ENCODE measurements around the gene KRTAP5-5. TPM values are rescaled to one million over a fixed set of nuclear protein-coding genes. Genes with fewer than 3 reads are reported as not detected.
"Not testable (repeated sequence)": the region's sequence is repeated elsewhere in the genome, so short reads cannot be mapped to it uniquely, and the experiment has no call there.

The KRTAP5-5 gene
- total and polyA plus RNA-seq, 10 donors, result not detected

DNA sequence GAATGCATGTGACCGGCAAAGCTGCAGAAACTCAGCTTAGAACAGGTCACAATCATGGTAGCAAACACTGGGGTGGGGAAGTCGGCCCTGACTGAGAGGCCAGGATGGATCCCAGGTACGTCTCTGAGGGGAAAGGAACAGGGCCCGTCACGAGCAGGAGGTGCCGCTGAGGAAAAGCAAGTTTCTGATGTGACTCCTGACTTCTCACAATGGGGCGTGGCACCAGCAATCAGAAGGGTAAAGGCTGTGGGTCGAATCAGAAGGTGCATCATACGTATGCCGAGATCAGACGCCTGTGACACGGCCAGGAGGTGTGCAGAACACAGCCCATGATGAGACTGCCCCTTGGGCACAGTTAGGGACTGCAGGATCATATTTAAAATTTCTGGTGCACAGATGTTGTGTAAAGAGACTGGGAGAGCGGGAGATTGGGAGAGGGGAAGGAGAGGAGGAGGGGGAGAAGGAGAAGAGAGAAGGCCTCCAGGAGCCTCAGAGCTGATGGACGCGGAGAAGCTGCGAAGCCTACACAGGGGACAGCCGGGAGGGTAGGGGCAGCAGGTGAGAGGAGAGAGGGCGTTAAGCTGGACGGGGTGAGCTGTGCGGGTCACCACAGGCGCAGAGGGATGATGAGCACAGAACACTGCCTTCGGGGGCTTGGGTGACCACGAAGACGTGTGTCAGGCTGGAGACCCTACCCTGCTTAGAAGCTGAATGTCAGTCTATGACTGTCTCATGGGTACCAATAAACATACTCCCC, 30.7 kb downstream of the KRTAP5-5 start:
- intact Hi-C loops (cut with DNase I; ENCODE audit: low total_unique reads), result no loop called here
- Histone ChIP-seq H3K36me3 (no peaks in the 10 kb centered on the region), H3K27ac (no peak overlapping the region), H3K4me3 (no peak overlapping the region), H3K4me1 (peaks cover 0 to 12% (median 2%) of the 10 kb centered on the region in 6 donors), H3K9me3 (no peaks in the 10 kb centered on the region), H3K27me3 (replicated peaks in 1 of 7) (peaks cover 0 to 36% (median 0%) of the 10 kb centered on the region in 7 donors)
- 76 to 90% (median 85%) methylated on average over 24 of the region's 24 CpGs for WGBS, 5 donors
- no peak for DNase-seq
- TF ChIP-seq, protein P1, sequence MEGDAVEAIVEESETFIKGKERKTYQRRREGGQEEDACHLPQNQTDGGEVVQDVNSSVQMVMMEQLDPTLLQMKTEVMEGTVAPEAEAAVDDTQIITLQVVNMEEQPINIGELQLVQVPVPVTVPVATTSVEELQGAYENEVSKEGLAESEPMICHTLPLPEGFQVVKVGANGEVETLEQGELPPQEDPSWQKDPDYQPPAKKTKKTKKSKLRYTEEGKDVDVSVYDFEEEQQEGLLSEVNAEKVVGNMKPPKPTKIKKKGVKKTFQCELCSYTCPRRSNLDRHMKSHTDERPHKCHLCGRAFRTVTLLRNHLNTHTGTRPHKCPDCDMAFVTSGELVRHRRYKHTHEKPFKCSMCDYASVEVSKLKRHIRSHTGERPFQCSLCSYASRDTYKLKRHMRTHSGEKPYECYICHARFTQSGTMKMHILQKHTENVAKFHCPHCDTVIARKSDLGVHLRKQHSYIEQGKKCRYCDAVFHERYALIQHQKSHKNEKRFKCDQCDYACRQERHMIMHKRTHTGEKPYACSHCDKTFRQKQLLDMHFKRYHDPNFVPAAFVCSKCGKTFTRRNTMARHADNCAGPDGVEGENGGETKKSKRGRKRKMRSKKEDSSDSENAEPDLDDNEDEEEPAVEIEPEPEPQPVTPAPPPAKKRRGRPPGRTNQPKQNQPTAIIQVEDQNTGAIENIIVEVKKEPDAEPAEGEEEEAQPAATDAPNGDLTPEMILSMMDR (IDR thresholded peaks at IDR 0.05 in 8 of 11, conservative IDR thresholded peaks at IDR 0.05 in 3 of 11), result no peak
- TF ChIP-seq POLR2A (IDR thresholded peaks at IDR 0.05), result no peak
- TF ChIP-seq POLR2AphosphoS5 (IDR thresholded peaks at IDR 0.05), result no peak

DNA sequence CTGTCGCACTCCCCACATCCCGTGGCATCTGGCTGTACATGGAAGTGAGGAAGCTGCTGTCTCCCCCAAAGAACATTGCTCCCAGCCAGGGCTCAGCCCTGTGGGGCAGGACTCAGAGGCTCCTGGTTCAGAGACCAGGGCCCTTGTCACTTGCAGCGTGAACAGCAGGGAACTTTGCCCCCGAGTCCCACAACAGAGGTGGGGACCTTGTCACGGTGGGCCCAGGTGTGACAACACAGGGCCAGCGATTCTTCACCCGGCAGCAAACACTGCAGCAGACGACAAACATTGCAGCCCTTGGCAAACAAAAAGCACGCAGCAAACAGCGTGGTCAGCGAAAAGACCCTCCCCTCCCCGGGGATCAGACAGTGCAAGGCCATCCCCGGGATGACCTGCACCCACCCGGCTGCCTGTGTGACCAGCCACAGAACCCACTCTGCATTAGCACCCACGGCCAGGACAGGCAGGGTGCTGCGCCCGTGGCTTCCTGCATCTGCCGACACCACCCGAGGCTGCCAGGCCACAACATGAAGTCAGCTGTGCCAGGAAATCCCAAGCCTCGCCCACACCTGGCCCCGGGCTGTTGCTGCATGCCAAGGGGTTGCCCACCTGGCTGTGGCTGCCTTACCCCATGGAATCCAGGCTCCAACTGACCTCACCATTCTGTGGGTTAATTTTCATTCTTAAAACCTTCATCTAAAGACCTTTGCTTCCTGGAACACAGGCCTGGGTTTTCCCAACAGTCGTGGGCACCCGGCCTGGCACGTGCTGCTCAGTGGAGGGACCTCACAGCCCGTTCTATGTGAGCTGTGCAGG, 32.1 kb downstream of the KRTAP5-5 start:
- intact Hi-C loops (cut with DNase I; ENCODE audit: low total_unique reads); DNase-seq: not testable (repeated sequence)
- WGBS, 5 donors, result 32 to 49% (median 41%) methylated on average over 4 to 21 of the region's 25 CpGs

GRCh38 chr11:1662699-1663283, 33.2 kb downstream of the KRTAP5-5 start:
- H3K9me3 ChIP-seq; H3K36me3 ChIP-seq; DNase-seq; H3K4me3 ChIP-seq; intact Hi-C loops (cut with DNase I; ENCODE audit: low total_unique reads); H3K27ac ChIP-seq: not testable (repeated sequence)
- 40 to 50% (median 44%) methylated on average over 15 to 18 of the region's 18 CpGs for WGBS, 5 donors
- peaks cover 0 to 11% (median 2%) of the 10 kb centered on the region in 6 donors for H3K4me1 ChIP-seq
- peaks cover 0 to 34% (median 0%) of the 10 kb centered on the region in 7 donors for H3K27me3 ChIP-seq (replicated peaks in 1 of 7)

More for the DNA sequence above, 32.1 kb downstream of the KRTAP5-5 start:
- not testable (repeated sequence) for H3K4me1 ChIP-seq, H3K9me3 ChIP-seq, H3K27ac ChIP-seq, H3K4me3 ChIP-seq, H3K36me3 ChIP-seq
- H3K27me3 ChIP-seq (replicated peaks in 1 of 7), result peaks cover 0 to 25% (median 0%) of the 10 kb centered on the region in 7 donors

- no peaks in the 10 kb centered on the region for H3K9me3 ChIP-seq
- intact Hi-C loops (cut with DNase I; ENCODE audit: low total_unique reads), result no loop called here
- peaks cover 0 to 42% (median 4%) of the 10 kb centered on the region in 7 donors for H3K27me3 ChIP-seq (replicated peaks in 1 of 7)
- peaks cover 0 to 14% (median 5%) of the 10 kb centered on the region in 6 donors for H3K4me1 ChIP-seq
- no peaks in the 10 kb centered on the region for H3K36me3 ChIP-seq
- no peak overlapping the region for H3K27ac ChIP-seq
- WGBS, 5 donors, result 79 to 87% (median 84%) methylated on average over 1 to 6 of the region's 8 CpGs
- TF ChIP-seq, protein P1 (IDR thresholded peaks at IDR 0.05 in 8 of 11, conservative IDR thresholded peaks at IDR 0.05 in 3 of 11), result no peak
- TF ChIP-seq POLR2AphosphoS5 (IDR thresholded peaks at IDR 0.05) (no peak), POLR2A (IDR thresholded peaks at IDR 0.05) (no peak)
- H3K4me3 ChIP-seq, result no peak overlapping the region
- no peak for DNase-seq
Observed at GRCh38 chr11:1665313-1665712, 35.7 kb downstream of the KRTAP5-5 start.
